GM19193 (cell line): ENCODE data around the gene WNT16.

Experiments
- POLR2A ChIP-seq: IDR thresholded peaks from 4 replicates; pipeline ENCODE4 v1.6.1; 2011; ENCODE audit not compliant: insufficient read depth, insufficient read length; ENCODE audit errors: extremely low read depth

Gene WNT16

GRCh38 chr7:121329191-121330052 is 622 bp downstream of the WNT16 start:
- no peak for TF ChIP-seq POLR2A

- TF ChIP-seq POLR2A = no peak
These were observed 1.4 kb downstream of the WNT16 start for GRCh38 chr7:121330053-121330833.

GRCh38 chr7:121331048-121331447 is 2.2 kb downstream of the WNT16 start:
- no peak for TF ChIP-seq POLR2A

DNA sequence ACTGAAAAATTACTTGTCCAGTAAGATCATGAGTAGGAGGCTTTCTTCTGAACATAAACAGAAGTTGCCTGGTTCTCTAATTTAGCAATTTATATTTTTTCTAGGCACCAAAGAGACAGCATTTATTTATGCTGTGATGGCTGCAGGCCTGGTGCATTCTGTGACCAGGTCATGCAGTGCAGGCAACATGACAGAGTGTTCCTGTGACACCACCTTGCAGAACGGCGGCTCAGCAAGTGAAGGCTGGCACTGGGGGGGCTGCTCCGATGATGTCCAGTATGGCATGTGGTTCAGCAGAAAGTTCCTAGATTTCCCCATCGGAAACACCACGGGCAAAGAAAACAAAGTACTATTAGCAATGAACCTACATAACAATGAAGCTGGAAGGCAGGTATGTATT is 2.8 kb downstream of the WNT16 start:
- TF ChIP-seq POLR2A = no peak

- no peak for TF ChIP-seq POLR2A
These were observed 5.6 kb downstream of the WNT16 start for GRCh38 chr7:121334376-121334775.

DNA sequence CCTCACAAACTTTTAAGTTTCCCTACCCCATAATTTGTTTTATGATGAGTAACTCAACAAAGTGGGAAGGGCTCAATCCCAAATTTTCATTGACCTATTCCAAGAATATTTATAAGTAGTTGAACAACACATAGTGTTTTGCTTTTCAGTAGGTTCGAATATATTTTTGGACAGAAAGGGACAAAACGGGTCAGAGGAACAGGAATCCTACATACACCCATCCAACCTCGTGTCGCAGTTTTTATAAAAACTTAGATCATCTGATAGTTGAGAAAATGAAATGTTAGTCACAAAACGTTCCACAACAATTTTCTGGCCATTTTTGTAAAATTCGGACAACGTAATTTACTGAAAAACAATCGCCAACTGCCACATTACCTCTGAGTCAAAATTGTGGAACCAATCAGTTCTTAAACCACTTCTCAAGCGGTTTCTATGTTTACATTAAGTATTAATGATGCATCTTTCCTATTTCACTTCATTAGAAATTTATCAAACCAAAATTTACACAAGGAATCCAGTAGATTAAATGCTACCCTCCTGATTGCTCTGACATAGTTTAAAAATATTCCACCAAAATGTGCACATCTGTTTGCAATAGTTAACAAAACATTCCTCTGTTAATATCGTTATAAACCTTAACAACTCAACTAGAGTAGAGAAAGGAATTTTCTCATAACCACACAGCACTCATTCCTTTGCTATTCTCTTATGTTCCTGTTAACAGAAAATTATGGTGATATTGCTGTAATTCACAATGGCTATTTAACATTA is 6.3 kb downstream of the WNT16 start:
- TF ChIP-seq POLR2A = no peak

- no peak for TF ChIP-seq POLR2A
These were observed 7.8 kb downstream of the WNT16 start for GRCh38 chr7:121336579-121336978.

DNA sequence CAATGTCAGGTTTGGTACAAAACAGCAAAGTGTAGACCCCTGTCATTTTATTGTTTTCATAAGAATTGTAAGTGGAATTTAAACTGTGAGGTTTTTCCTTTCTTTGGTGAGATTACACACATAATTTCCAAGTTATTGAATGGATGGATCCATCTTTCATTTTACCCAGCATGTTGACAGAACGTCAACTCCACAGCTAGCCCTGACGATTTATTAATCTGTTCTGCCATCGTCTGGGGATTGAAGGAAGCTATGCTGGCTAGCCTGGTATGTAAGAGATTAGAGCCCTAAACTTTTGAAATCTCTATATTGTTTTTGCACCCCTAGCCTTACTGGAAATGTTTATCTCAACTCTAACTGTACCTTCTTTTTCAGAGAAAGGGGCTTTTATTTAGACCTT is 8.6 kb downstream of the WNT16 start:
- TF ChIP-seq POLR2A = no peak

- TF ChIP-seq POLR2A = no peak
These were observed 10.3 kb downstream of the WNT16 start for GRCh38 chr7:121339082-121339481.

DNA sequence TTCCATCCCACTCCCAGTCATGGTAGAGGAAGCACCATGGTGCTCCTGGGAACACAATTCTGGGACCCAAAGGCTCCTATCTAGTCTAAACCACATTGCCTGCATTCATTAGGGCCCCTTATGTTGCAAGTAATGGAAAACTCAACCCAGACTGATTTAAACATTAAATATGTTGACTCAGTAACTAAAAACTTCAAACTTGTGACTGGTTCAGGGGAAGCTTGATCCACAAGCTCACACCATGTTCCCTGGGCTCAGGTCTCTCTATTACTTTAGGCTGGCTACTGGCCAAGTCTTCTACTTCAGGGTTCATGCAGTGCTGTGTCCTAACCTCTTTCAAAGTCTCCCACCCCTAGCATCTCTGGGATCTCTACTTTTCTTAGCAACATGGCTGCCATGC is 13.1 kb downstream of the WNT16 start:
- no peak for TF ChIP-seq POLR2A

- no peak for TF ChIP-seq POLR2A
These were observed 13.8 kb downstream of the WNT16 start for GRCh38 chr7:121342631-121343030.

DNA sequence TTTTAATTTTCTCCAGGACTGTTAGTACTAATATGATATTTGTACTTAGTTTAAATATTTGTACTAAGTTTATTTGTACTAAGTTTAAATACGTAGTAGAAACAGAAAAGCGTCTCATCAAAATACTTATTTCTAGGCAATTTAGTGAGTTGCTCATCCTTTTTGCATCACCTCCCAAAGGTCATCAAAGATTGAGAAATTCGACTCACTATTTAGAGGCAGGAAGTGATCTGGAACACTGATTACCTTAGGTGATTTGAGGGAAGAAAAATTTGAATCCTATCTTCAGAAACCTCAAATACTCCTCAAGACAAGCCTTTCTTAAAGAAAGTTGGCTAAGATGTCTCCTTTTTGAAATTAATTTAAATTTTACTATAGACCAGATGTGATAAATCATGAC is 14.5 kb downstream of the WNT16 start:
- no peak for TF ChIP-seq POLR2A

DNA sequence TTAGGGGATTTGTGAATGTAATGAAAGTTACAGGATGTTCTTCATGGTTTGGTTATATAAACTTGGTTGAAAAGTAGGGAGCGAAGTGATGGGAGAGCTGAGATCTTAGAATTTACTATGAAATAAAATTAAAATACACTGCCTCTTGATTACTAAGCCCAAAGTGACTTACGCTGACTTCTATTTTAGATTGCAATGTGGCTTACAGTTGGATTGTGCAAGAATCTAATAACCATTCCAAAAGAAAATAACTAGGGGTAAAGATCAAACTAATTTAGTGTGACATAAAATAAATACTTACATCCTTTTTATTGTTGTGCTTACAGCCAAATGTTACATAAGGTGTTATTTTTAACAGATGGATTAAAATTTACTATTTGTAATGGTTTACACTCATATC is 15.3 kb downstream of the WNT16 start:
- no peak for TF ChIP-seq POLR2A

DNA sequence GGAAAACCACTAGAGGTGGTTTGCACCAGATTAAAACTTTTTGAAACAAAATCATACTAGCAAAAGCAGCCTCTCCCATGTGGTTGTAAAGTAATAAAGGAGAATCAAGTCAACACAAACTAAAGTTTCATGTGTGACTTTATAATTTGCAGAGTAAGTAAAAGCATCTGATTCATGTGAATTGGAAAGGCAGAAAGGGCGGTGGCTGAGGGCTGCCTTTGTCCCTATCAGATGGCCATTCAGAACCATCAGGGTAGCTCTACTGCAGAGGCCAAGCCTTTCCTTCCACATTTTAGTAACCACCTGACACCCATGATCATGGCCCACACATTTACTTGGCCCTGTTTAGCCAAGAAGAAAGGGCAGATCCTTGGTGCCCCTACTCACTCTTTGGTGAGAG is 15.7 kb downstream of the WNT16 start:
- no peak for TF ChIP-seq POLR2A

DNA sequence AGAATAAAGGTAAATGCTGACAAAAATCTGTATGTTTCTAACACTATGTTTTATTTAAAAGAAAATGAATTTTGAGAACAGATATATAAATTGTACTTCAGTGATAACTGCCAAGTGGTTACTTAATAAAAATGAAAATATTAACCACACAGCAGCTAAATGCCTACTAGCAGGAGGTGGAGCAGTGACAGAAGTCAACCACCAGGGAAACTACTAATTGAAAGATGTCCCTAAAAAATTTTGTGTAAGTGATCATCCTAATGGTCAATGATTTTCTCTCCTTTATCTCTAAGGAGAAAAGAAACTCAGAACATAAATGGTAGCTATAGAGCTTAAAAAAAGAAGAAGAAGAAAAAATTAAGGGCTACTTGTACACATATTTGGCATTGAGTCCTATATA is 22.9 kb downstream of the WNT16 start:
- TF ChIP-seq POLR2A = no peak
